Neural progenitor cell (in vitro differentiated cells): ENCODE results near the gene PPFIA4. TPM values are rescaled to one million over a fixed set of nuclear protein-coding genes. Genes with fewer than 3 reads are reported as not detected.

Experiments used
- DNase-seq: peaks from one replicate; pipeline ENCODE4 v3.0.0-alpha.2; 2016; ENCODE audit warnings: low spot score
- H2AFZ ChIP-seq: fragments of 200-600 bp; sonication (generic); replicated peaks from 2 replicates; pipeline ENCODE4 v1.6.1; 2016; ENCODE audit warnings: antibody characterized with exemption
- H3F3A ChIP-seq: fragments of 200-600 bp; sonication (generic); 2 replicates; pipeline ENCODE4 v1.6.1; 2016; ENCODE audit warnings: antibody characterized with exemption, low read depth
- H3K27ac ChIP-seq: fragments of 200-600 bp; sonication (generic); 2 replicates; pipeline ENCODE4 v1.5.1; 2016; ENCODE audit warnings: mild to moderate bottlenecking
- H3K27me3 ChIP-seq: fragments of 200-600 bp; sonication (generic); 2 replicates; pipeline ENCODE4 v1.6.1; 2016; ENCODE audit warnings: mild to moderate bottlenecking, moderate library complexity
- H3K36me3 ChIP-seq: fragments of 200-600 bp; sonication (generic); 2 replicates; pipeline ENCODE4 v1.5.1; 2016
- H3K4me1 ChIP-seq: fragments of 200-600 bp; sonication (generic); 2 replicates; pipeline ENCODE4 v1.6.1; 2016; ENCODE audit warnings: mixed run types
- H3K4me2 ChIP-seq: fragments of 200-600 bp; sonication (generic); 2 replicates; pipeline ENCODE4 v1.6.1; 2016
- H3K4me3 ChIP-seq: fragments of 200-600 bp; sonication (generic); 2 replicates; pipeline ENCODE4 v1.5.1; 2016
- H3K79me2 ChIP-seq: fragments of 200-600 bp; sonication (generic); 2 replicates; pipeline ENCODE4 v1.6.1; 2016; ENCODE audit warnings: low read depth
- H3K9ac ChIP-seq: fragments of 200-600 bp; sonication (generic); 2 replicates; pipeline ENCODE4 v1.6.1; 2016
- H3K9me3 ChIP-seq: fragments of 200-600 bp; sonication (generic); 2 replicates; pipeline ENCODE4 v1.5.1; 2016; ENCODE audit warnings: low read depth
- H4K20me1 ChIP-seq: fragments of 200-600 bp; sonication (generic); 2 replicates; pipeline ENCODE4 v1.6.1; 2016; ENCODE audit warnings: low read depth
- H3K27ac Mint-ChIP-seq: 3 replicates; pipeline ENCODE4 v1.8.0; 2021; ENCODE audit warnings: mixed read lengths
- H3K27me3 Mint-ChIP-seq: 2 replicates; pipeline ENCODE4 v1.8.0; 2022; ENCODE audit warnings: low read depth, mild to moderate bottlenecking, inconsistent platforms, moderate library complexity, mixed read lengths; ENCODE audit not compliant: insufficient read depth
- H3K36me3 Mint-ChIP-seq: 3 replicates; pipeline ENCODE4 v1.8.0; 2021; ENCODE audit warnings: mixed read lengths
- H3K4me1 Mint-ChIP-seq: 3 replicates; pipeline ENCODE4 v1.8.0; 2021; ENCODE audit warnings: mixed read lengths
- H3K4me3 Mint-ChIP-seq: 3 replicates; pipeline ENCODE4 v1.8.0; 2021; ENCODE audit warnings: mild to moderate bottlenecking, moderate library complexity, mixed read lengths
- H3K9me3 Mint-ChIP-seq: 3 replicates; pipeline ENCODE4 v1.8.0; 2020; ENCODE audit warnings: mixed read lengths
- CTCF ChIP-seq: fragments of 200-600 bp; sonication (generic); IDR thresholded peaks from 2 replicates; pipeline ENCODE4 v1.5.1; 2017; ENCODE audit warnings: antibody characterized with exemption, mild to moderate bottlenecking
- EZH2 ChIP-seq: fragments of 200-600 bp; sonication (generic); IDR thresholded peaks from 2 replicates; pipeline ENCODE4 v1.6.1; 2017; ENCODE audit warnings: antibody characterized with exemption, mild to moderate bottlenecking, moderate library complexity
- EZH2phosphoT487 ChIP-seq: fragments of 200-600 bp; sonication (generic); IDR thresholded peaks from 2 replicates; pipeline ENCODE4 v1.6.1; 2017; ENCODE audit warnings: antibody characterized with exemption
- total RNA-seq: library from RNA; depleted of rRNA; stranded (reverse); fragments of >200 nt; gene quantifications from 2 replicates; pipeline ENCODE4 v1.2.3, GENCODE V29; 2015; ENCODE audit warnings: low replicate concordance

Gene PPFIA4
- total RNA-seq, 1 donor from 2014 or later: 23.5 TPM

GRCh38 chr1:203098445-203098844 lies 72.2 kb downstream of the PPFIA4 start:
- H3K4me3 Mint-ChIP-seq: no peak overlapping the region
- TF ChIP-seq EZH2phosphoT487: no peak
- H3K4me1 Mint-ChIP-seq: peaks cover 3% of the 10 kb centered on the region
- no peaks in the 10 kb centered on the region for H3K36me3 Mint-ChIP-seq
- no peaks in the 10 kb centered on the region for H3K79me2 ChIP-seq
- no peak overlapping the region for H3K27ac ChIP-seq
- H3K27ac Mint-ChIP-seq: no peak overlapping the region
- peaks cover 16% of the 10 kb centered on the region for H3K9me3 ChIP-seq
- no peak overlapping the region for H2AFZ ChIP-seq
- no peaks in the 10 kb centered on the region for H3K27me3 ChIP-seq
- H3K36me3 ChIP-seq: no peaks in the 10 kb centered on the region
- no peak overlapping the region for H3K4me2 ChIP-seq
- no peak for DNase-seq
- peaks cover 5% of the 10 kb centered on the region for H3F3A ChIP-seq
- H3K4me3 ChIP-seq: no peak overlapping the region
- no peaks in the 10 kb centered on the region for H3K4me1 ChIP-seq
- peaks cover 4% of the 10 kb centered on the region for H3K27me3 Mint-ChIP-seq
- H3K9ac ChIP-seq: no peak overlapping the region
- H3K9me3 Mint-ChIP-seq: peaks cover 30% of the 10 kb centered on the region
- no peaks in the 10 kb centered on the region for H4K20me1 ChIP-seq

- Mint-ChIP-seq H3K4me1 (peaks cover 3% of the 10 kb centered on the region), H3K36me3 (no peaks in the 10 kb centered on the region), H3K27ac (no peak overlapping the region), H3K4me3 (no peak overlapping the region), H3K9me3 (peaks cover 27% of the 10 kb centered on the region), H3K27me3 (peaks cover 4% of the 10 kb centered on the region)
- H3F3A ChIP-seq: peaks cover 5% of the 10 kb centered on the region
- H2AFZ ChIP-seq: no peak overlapping the region
- H3K4me2 ChIP-seq: no peak overlapping the region
- no peak overlapping the region for H3K4me3 ChIP-seq
- no peaks in the 10 kb centered on the region for H3K4me1 ChIP-seq
- H3K27me3 ChIP-seq: no peaks in the 10 kb centered on the region
- H3K27ac ChIP-seq: no peak overlapping the region
- no peaks in the 10 kb centered on the region for H3K79me2 ChIP-seq
- H3K9ac ChIP-seq: no peak overlapping the region
- H3K36me3 ChIP-seq: no peaks in the 10 kb centered on the region
- no peak for DNase-seq
- TF ChIP-seq EZH2 (no peak), EZH2phosphoT487 (no peak), CTCF (no peak)
- H4K20me1 ChIP-seq: no peaks in the 10 kb centered on the region
- H3K9me3 ChIP-seq: peaks cover 16% of the 10 kb centered on the region
Observed at GRCh38 chr1:203098914-203099520, 72.7 kb downstream of the PPFIA4 start.

GRCh38 chr1:203099805-203100515 lies 73.7 kb downstream of the PPFIA4 start:
- no peaks in the 10 kb centered on the region for H3K36me3 Mint-ChIP-seq

More at GRCh38 chr1:203099805-203100515, 73.7 kb downstream of the PPFIA4 start:
- no peak overlapping the region for H3K4me3 ChIP-seq
- H3K4me1 Mint-ChIP-seq: peaks cover 3% of the 10 kb centered on the region
- no peaks in the 10 kb centered on the region for H3K79me2 ChIP-seq
- TF ChIP-seq CTCF: no peak
- TF ChIP-seq EZH2phosphoT487: no peak
- TF ChIP-seq EZH2: no peak
- peaks cover 4% of the 10 kb centered on the region for H3K27me3 Mint-ChIP-seq
- peaks cover 19% of the 10 kb centered on the region for H3K9me3 Mint-ChIP-seq
- no peak overlapping the region for H3K4me2 ChIP-seq
- H4K20me1 ChIP-seq: no peaks in the 10 kb centered on the region
- no peak overlapping the region for H3K27ac ChIP-seq
- H3F3A ChIP-seq: peaks cover 5% of the 10 kb centered on the region
- no peak overlapping the region for H2AFZ ChIP-seq
- H3K4me3 Mint-ChIP-seq: no peak overlapping the region
- no peak overlapping the region for H3K9ac ChIP-seq
- no peak overlapping the region for H3K27ac Mint-ChIP-seq
- H3K4me1 ChIP-seq: no peaks in the 10 kb centered on the region
- DNase-seq: no peak
- H3K27me3 ChIP-seq: no peaks in the 10 kb centered on the region
- no peaks in the 10 kb centered on the region for H3K36me3 ChIP-seq
- H3K9me3 ChIP-seq: peaks cover 9% of the 10 kb centered on the region
